K562 (cell line): ENCODE measurements around the gene GMDS. TPM values are rescaled to one million over a fixed set of nuclear protein-coding genes. Genes with fewer than 3 reads are reported as not detected.

Source experiments
- ATAC-seq: fragments of 200-7000 bp; cut with Tn5 transposase; 3 replicates; pipeline ENCODE4 v1.9.1; 2020; ENCODE audit warnings: moderate library complexity
- BruUV-seq: library from RNA; stranded (reverse); fragments of 400-500 nt; replicated peaks from 2 replicates; lab custom pipeline; 2021; lab: Mats Ljungman, UMichigan
- CTCF ChIA-PET: fragments of 300-600 bp; formaldehyde crosslinking; extraction: SDS; loops from one replicate; lab custom pipeline; 2021; ENCODE audit warnings: low intra/inter-chr PET ratio; lab: Yijun Ruan, JAX
- POLR2A ChIA-PET: fragments of 300-600, 350-650 bp; sonication (Branson Sonifier 250); formaldehyde crosslinking; extraction: SDS; loops from one replicate; lab custom pipeline; 2021; ENCODE audit warnings: antibody characterized with exemption, inconsistent platforms; lab: Yijun Ruan, JAX
- DNase-seq, 4 experiments: peaks; one replicate each; pipeline versions ENCODE4 v3.0.0 to v3.0.0-alpha.2; 2011 to 2018; ENCODE audit warnings: low spot score in 3 of 4, mixed read lengths in 3 of 4; ENCODE audit errors: extremely low read depth in 1 of 4
- FAIRE-seq: peaks from 2 replicates; lab custom pipeline; 2011; peaks lifted over from hg19 to GRCh38; lab: Jason Lieb, UNC
- H2AFZ ChIP-seq: 2 replicates; pipeline ENCODE4 v1.6.0; 2011; ENCODE audit warnings: low read depth, low read length, control low read depth, inconsistent platforms
- H3K27ac ChIP-seq: fragments of 200-600 bp; 3 replicates; pipeline ENCODE4 v1.8.0; 2011; ENCODE audit warnings: low read depth, mild to moderate bottlenecking, control low read depth, inconsistent platforms, low read length, moderate library complexity, mixed read lengths; ENCODE audit errors: extremely low read depth
- H3K27me3 ChIP-seq, 2 experiments: fragments of 300-600 bp in 1 of 2; 2 replicates in 1 of 2; 3 replicates in 1 of 2; pipeline versions ENCODE4 v1.6.0 to v1.8.0; 2011; ENCODE audit warnings: inconsistent platforms in 2 of 2, low read length in 2 of 2, mild to moderate bottlenecking in 1 of 2, mixed read lengths in 1 of 2, moderate library complexity in 1 of 2; ENCODE audit not compliant: control insufficient read depth in 2 of 2, insufficient read depth in 2 of 2
- H3K36me3 ChIP-seq: fragments of 300-600 bp; 3 replicates; pipeline ENCODE4 v1.8.0; 2011; ENCODE audit warnings: mild to moderate bottlenecking, low read length, inconsistent platforms; ENCODE audit not compliant: control insufficient read depth, insufficient read depth
- H3K4me1 ChIP-seq, 2 experiments: fragments of 200-600 bp in 1 of 2; replicated peaks in 1 of 2; 2 replicates in 1 of 2; 3 replicates in 1 of 2; pipeline versions ENCODE4 v1.5.1 to v1.8.0; 2011; ENCODE audit warnings: inconsistent platforms in 2 of 2, low read length in 2 of 2, mild to moderate bottlenecking in 1 of 2, mixed read lengths in 1 of 2, moderate library complexity in 1 of 2; ENCODE audit not compliant: control insufficient read depth in 2 of 2, insufficient read depth in 2 of 2
- H3K4me2 ChIP-seq: 2 replicates; pipeline ENCODE4 v1.6.1; 2011; ENCODE audit warnings: low read length, control low read depth, inconsistent platforms, mixed read lengths; ENCODE audit not compliant: insufficient read depth
- H3K4me3 ChIP-seq: fragments of 200-600 bp; sonication (generic), shearing (Covaris generic); 2 replicates; pipeline ENCODE4 v1.5.1; 2016; ENCODE audit warnings: control low read depth, inconsistent platforms
- H3K79me2 ChIP-seq: fragments of 200-600 bp; 3 replicates; pipeline ENCODE4 v1.8.0; 2011; ENCODE audit warnings: low read length, inconsistent platforms; ENCODE audit not compliant: control insufficient read depth, insufficient read depth
- H3K9ac ChIP-seq, 2 experiments: 2 replicates each; pipeline versions ENCODE4 v1.6.0 to v1.6.1; 2011; ENCODE audit warnings: low read depth in 2 of 2, low read length in 2 of 2, control low read depth in 1 of 2, inconsistent platforms in 1 of 2, mild to moderate bottlenecking in 1 of 2, mixed read lengths in 1 of 2; ENCODE audit not compliant: insufficient read depth in 1 of 2
- H3K9me1 ChIP-seq: one replicate; pipeline ENCODE4 v1.6.0; 2011; ENCODE audit warnings: inconsistent platforms, mild to moderate bottlenecking, low read length, moderate library complexity; ENCODE audit not compliant: control insufficient read depth, insufficient read depth
- H3K9me3 ChIP-seq: replicated peaks from 2 replicates; pipeline ENCODE4 v1.5.1; 2011; ENCODE audit warnings: low read depth, low read length, inconsistent platforms; ENCODE audit not compliant: control insufficient read depth, insufficient read depth
- H4K20me1 ChIP-seq: replicated peaks from 2 replicates; pipeline ENCODE4 v1.6.1; 2011; ENCODE audit warnings: low read length, inconsistent platforms, mixed read lengths; ENCODE audit not compliant: control insufficient read depth, insufficient read depth
- C11orf30 ChIP-seq: fragments of 450-650 bp; IDR thresholded peaks from 2 replicates; pipeline ENCODE4 v1.6.1; 2016; ENCODE audit warnings: low read depth, mild to moderate bottlenecking
- KLF16 ChIP-seq: IDR thresholded peaks from 2 replicates; pipeline ENCODE4 v1.6.1; 2016; ENCODE audit warnings: antibody characterized with exemption
- MCM7 ChIP-seq, 2 experiments: fragments of 450-650 bp; IDR thresholded peaks; 2 replicates each; pipeline ENCODE4 v1.6.1; 2016 to 2018
- MYNN ChIP-seq, 2 experiments: sonication (generic); formaldehyde crosslinking in 1 of 2; IDR thresholded peaks; 2 replicates each; pipeline versions ENCODE4 v1.5.0 to v1.6.1; 2016 to 2020; ENCODE audit warnings: antibody characterized with exemption in 1 of 2, missing genetic modification reagents in 1 of 2
- POLR3G ChIP-seq: IDR thresholded peaks from 2 replicates; pipeline ENCODE4 v1.6.1; 2011; ENCODE audit not compliant: insufficient read length, insufficient replicate concordance; ENCODE audit errors: extremely low read depth
- PTTG1 ChIP-seq: fragments of 450-650 bp; IDR thresholded peaks from 2 replicates; pipeline ENCODE4 v1.6.1; 2016; ENCODE audit warnings: low read depth, mild to moderate bottlenecking, missing genetic modification characterization, missing compliant biosample characterization
- TARDBP ChIP-seq: fragments of 450-650 bp; IDR thresholded peaks from 2 replicates; pipeline ENCODE4 v1.6.1; 2016
- WGBS: fragments of 100-300 bp; shearing (Covaris generic); methylation state at CpG from one replicate; pipeline ENCODE4 v1.1.6; 2016; ENCODE audit warnings: low coverage, mixed read lengths; ENCODE audit not compliant: insufficient coverage; ENCODE audit errors: missing lambda C conversion rate; 5-methylcytosine and 5-hydroxymethylcytosine counted together
- in situ Hi-C: fragments of 300-500 bp; cut with MboI; formaldehyde crosslinking; loops from 4 replicates; pipeline ENCODE4 v1.15.0; 2018; ENCODE audit warnings: inconsistent platforms, mixed read lengths
- intact Hi-C: fragments of 100-400 bp; cut with micrococcal nuclease; formaldehyde crosslinking; loops from 2 replicates; pipeline ENCODE4 v1.14.2; 2022
- polyA plus RNA-seq, 8 experiments: library from polyadenylated mRNA; depleted of rRNA in 4 of 8; stranded (reverse) in 5 of 8; unstranded in 3 of 8; fragments of >200 nt; fragmentation: Nextera tagmentation in 2 of 8; fragmentation: Illumina TruSeq in 1 of 8; extraction: Ambion mirVana in 2 of 8; extraction: Trizol in 1 of 8; gene quantifications; 2 replicates each; pipeline versions ENCODE4 v1.2.1 to v1.2.3, GENCODE V29; 2011 to 2014; ENCODE audit warnings: inconsistent platforms in 1 of 8, missing spikeins in 1 of 8
- total RNA-seq, 7 experiments: library from RNA; depleted of rRNA in 6 of 7; stranded (reverse); fragments of >200 nt in 6 of 7; fragmentation: Illumina TruSeq in 2 of 7; extraction: Trizol in 2 of 7; gene quantifications; 2 replicates each; pipeline versions ENCODE4 v1.2.1 to v1.2.3, GENCODE V29; 2011 to 2021; ENCODE audit warnings: low replicate concordance in 1 of 7
- TF ChIP-seq, protein P1 (sequence below): fragments of 250-450 bp; sonication (Bioruptor Pico); IDR thresholded peaks from 2 replicates; pipeline ENCODE4 v1.8.0; 2021; ENCODE audit warnings: borderline replicate concordance, mild to moderate bottlenecking, moderate library complexity; ENCODE audit not compliant: poor library complexity, severe bottlenecking

The GMDS gene
- total and polyA plus RNA-seq, 9 of the 15 experiments (the other 6 are each of a cell fraction or from before 2014, with no cell fraction given) = 0.48 to 31.8 (median 13.4) TPM

DNA sequence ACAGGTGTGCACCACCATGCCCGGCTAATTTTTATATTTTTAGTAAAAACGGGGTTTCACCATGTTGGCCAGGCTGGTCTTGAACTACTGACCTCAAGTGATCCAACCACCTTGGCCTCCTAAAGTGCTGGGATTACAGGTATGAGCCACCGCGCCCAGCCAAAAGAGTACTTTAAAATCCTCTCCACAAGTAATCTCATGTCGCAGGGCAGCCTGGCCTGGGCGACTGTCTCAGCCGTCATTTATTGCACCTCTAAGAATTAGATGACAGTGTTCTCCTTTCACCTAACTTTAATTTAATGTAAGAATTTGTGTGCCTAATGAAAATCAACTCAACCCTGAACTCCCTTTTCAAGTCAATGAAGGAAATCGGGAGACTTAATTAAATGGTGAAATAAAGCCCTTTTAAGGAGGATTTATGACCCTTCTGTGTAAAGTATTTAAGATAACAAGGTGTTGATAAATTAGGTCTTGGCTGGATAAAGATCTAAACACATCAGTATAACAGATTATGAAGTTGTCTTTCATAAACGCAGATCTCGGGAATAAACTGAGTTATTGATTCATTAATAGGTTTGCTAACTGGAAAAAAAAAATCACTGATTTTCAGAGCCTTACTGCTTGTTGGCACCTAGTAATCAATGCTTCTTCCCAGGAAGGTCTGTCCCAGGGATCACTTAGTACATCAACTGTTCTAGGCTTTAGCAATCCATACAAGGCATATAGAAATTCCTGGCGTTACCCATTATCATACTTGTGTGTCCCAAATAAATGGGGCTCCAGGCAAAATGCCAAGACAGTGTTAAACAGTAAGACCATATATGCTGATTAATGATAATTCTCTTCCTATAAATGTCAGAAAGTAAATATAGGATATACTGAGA is 209.3 kb downstream of the GMDS start:
- CTCF ChIA-PET = no interaction called here
- Histone ChIP-seq H3K4me2 (no peak overlapping the region), H3K9ac (no peak overlapping the region), H2AFZ (no peak overlapping the region), H3K9me1 (no peaks in the 10 kb centered on the region), H3K79me2 (no peaks in the 10 kb centered on the region), H3K9me3 (no peaks in the 10 kb centered on the region), H3K27ac (no peak overlapping the region), H3K4me1 (no peaks in the 10 kb centered on the region; a peak in 1 of 5 replicates), H3K27me3 (peaks cover 6 to 16% of the 10 kb centered on the region in 2 experiments), H3K4me3 (no peak overlapping the region), H3K36me3 (no peaks in the 10 kb centered on the region), H4K20me1 (no peaks in the 10 kb centered on the region; the same call in 1 of the 2 replicates)
- no TSS peak for BruUV-seq
- in situ Hi-C loops (no loop called here), intact Hi-C loops (no loop called here)
- DNase-seq (no peak), FAIRE-seq (no peak)
- 11% methylated on average over 11 of the region's 11 CpGs for WGBS
- POLR2A ChIA-PET = no interaction called here
- 0 out of 2 replicates have a peak, but pooled peaks have one; percentile 66 for TF ChIP-seq C11orf30
- no peak for TF ChIP-seq KLF16
- TF ChIP-seq, all 486 proteins: peak for 1
- no peak for ATAC-seq

DNA sequence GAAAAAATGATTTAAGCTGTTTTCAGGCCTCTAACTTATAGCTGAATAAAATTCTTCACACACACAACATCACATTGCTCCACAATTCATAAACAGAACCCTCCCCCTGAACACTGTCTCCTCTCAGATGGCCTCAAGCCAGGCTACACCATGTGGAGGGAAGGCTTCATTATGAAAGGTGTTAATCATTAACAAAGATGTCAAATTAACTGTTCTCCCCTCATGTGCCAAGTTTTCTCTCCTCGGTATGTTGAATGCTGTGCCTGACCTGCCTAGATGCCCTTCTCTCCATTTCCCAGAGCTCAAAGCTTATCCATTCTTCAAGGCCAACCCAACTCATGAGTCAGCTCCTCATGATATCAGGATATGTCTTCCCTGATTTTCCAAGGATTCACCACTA is 210.4 kb downstream of the GMDS start:
- no TSS peak for BruUV-seq
- ChIA-PET CTCF (no interaction called here), POLR2A (no interaction called here)
- Histone ChIP-seq H3K9ac (no peak overlapping the region), H4K20me1 (no peaks in the 10 kb centered on the region; the same call in 1 of the 2 replicates), H3K27ac (no peak overlapping the region), H2AFZ (no peak overlapping the region), H3K79me2 (no peaks in the 10 kb centered on the region), H3K4me2 (no peak overlapping the region), H3K4me3 (no peak overlapping the region), H3K4me1 (no peaks in the 10 kb centered on the region; a peak in 1 of 5 replicates), H3K9me1 (no peaks in the 10 kb centered on the region), H3K9me3 (no peaks in the 10 kb centered on the region), H3K36me3 (no peaks in the 10 kb centered on the region), H3K27me3 (peaks cover 6 to 15% of the 10 kb centered on the region in 2 experiments)
- no peak for TF ChIP-seq MCM7 (IDR thresholded peaks at IDR 0.05)
- TF ChIP-seq MYNN (IDR thresholded peaks at IDR 0.05) = no peak
- no peak for TF ChIP-seq MYNN (CRISPR knock-in tag; IDR thresholded peaks at IDR 0.05)
- no peak for TF ChIP-seq PTTG1
- TF ChIP-seq TARDBP = no peak
- TF ChIP-seq POLR3G = no peak
- TF ChIP-seq, protein P1, sequence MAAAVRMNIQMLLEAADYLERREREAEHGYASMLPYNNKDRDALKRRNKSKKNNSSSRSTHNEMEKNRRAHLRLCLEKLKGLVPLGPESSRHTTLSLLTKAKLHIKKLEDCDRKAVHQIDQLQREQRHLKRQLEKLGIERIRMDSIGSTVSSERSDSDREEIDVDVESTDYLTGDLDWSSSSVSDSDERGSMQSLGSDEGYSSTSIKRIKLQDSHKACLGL = no peak
- no peak for DNase-seq
- no peak for ATAC-seq
- in situ Hi-C loops = no loop called here
- WGBS = 0% methylated on average over 1 of the region's 1 CpG
- no peak for FAIRE-seq
- intact Hi-C loops = no loop called here
